Retinal pigment epithelial cell (primary cell): ENCODE measurements around the gene SLC35A4.
"Not testable (repeated sequence)": the region's sequence is repeated elsewhere in the genome, so short reads cannot be mapped to it uniquely, and the experiment has no call there.

Experiments
- DNase-seq: peaks from one replicate; pipeline ENCODE4 v3.0.0-alpha.2; 2010; ENCODE audit warnings: low read depth
- H3K4me3 ChIP-seq: 2 replicates; pipeline ENCODE4 v1.5.1; 2011; ENCODE audit warnings: mild to moderate bottlenecking, low read length, control low read depth, moderate library complexity
- TF ChIP-seq, protein P1 (sequence below): conservative IDR thresholded peaks from 2 replicates; pipeline ENCODE4 v1.5.1; 2011; ENCODE audit warnings: low read depth, low read length, control low read depth, inconsistent platforms

SLC35A4 gene

GRCh38 chr5:140600096-140600495 is 35.5 kb downstream of the SLC35A4 start:
- no peak for DNase-seq
- TF ChIP-seq, protein P1, sequence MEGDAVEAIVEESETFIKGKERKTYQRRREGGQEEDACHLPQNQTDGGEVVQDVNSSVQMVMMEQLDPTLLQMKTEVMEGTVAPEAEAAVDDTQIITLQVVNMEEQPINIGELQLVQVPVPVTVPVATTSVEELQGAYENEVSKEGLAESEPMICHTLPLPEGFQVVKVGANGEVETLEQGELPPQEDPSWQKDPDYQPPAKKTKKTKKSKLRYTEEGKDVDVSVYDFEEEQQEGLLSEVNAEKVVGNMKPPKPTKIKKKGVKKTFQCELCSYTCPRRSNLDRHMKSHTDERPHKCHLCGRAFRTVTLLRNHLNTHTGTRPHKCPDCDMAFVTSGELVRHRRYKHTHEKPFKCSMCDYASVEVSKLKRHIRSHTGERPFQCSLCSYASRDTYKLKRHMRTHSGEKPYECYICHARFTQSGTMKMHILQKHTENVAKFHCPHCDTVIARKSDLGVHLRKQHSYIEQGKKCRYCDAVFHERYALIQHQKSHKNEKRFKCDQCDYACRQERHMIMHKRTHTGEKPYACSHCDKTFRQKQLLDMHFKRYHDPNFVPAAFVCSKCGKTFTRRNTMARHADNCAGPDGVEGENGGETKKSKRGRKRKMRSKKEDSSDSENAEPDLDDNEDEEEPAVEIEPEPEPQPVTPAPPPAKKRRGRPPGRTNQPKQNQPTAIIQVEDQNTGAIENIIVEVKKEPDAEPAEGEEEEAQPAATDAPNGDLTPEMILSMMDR, result no peak
- H3K4me3 ChIP-seq, result no peak overlapping the region

DNA sequence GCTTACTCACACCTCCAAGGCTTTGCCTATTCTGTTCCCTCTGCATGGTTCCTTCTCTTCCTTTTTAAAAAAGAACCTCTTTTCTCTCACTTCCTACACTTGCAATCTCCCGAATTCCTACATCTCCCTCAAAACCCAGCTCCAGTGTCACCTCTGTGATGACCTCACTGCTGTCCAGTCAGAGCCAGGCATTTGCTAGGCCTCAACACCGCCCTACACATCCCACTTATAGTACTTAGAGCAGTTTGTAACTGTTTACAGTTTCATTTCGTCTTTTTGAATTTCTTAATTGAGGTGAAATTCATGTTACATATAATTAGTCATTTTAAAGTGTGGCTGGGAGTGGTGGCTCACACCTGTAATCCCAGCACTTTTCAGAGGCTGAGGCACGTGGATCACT is 37.5 kb downstream of the SLC35A4 start:
- TF ChIP-seq, protein P1, result no peak
- no peak overlapping the region for H3K4me3 ChIP-seq
- DNase-seq, result no peak

- not testable (repeated sequence) for DNase-seq
These were observed 38.7 kb downstream of the SLC35A4 start for GRCh38 chr5:140603446-140603698.

DNA sequence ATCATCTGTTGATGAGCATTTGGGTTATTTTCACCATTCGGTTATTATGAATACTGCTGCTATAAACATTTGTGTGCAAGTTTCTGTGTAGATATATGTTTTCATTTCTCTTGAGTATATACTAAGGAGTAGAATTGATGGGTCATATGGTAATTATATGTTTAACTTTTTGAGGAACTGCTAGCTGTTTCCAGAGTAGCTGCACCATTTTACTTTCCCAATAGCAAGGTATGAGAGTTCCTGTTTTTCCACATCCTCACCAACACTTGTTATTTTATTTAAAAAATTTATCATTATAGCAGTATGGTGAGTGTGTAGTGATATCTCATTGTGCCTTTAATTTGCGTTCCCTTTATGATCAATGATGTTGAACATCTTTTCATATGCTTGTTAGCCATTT is 39.1 kb downstream of the SLC35A4 start:
- TF ChIP-seq, protein P1, result no peak
- no peak for DNase-seq
- no peak overlapping the region for H3K4me3 ChIP-seq

More at GRCh38 chr5:140603446-140603698, 38.7 kb downstream of the SLC35A4 start:
- not testable (repeated sequence) for H3K4me3 ChIP-seq

DNA sequence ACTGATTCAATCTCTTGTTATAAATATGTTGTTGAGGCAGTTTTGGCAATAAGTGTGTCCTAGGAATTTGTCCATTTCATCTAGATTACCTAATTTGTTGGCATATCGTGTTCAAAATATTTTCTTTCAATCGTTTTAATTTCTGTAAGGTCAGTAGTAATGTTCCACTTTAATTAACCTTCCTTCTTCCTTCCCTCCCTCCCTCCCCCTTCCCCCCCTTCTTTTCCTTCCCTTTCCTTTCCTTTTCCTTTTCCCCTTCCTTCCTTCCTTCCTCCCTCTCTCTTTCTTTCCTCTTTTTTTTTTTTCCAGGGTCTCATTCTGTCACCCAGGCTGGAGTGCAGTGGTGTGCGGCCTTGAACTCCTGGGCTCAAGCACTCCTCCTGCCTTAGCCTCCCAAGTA is 41.3 kb downstream of the SLC35A4 start:
- DNase-seq, result no peak
- no peak overlapping the region for H3K4me3 ChIP-seq
- TF ChIP-seq, protein P1, result no peak

DNA sequence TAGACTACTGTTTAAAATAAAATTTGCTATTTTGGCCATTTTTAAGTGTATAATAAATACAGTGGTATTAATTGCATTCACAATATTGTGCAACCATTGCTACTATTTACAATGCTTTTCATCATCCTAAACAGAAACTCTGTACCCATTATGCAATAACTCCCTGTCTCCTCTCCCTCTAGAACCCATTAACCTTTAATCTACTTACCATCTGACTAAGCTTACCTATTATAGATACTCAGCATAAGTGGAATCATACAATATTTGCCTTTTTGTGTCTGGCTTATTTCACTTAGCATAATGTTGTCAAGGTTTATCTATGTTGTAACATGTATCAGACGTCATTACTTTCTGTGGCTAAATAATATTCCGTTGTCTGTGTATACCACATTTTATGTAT is 42.4 kb downstream of the SLC35A4 start:
- TF ChIP-seq, protein P1, result no peak
- DNase-seq, result no peak
- no peak overlapping the region for H3K4me3 ChIP-seq

DNA sequence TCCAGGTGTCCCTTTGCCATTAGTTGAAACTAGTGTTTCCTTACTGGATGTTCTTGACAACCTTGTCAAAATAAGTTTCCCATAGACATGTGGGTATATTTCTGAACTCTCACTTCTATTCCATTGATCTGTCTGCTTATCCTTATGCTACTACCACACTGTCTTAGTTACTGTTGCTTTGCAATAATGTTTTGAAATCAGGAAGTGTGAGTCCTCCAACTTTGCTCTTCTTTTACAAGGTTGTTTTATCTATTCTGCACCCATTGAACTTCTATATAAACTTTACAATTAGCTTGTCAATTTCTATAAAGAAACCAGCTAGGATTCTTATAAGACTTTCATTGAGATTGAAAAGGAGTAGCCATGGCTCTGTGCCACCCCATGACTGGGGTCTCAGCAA is 44.1 kb downstream of the SLC35A4 start:
- H3K4me3 ChIP-seq, result no peak overlapping the region
- TF ChIP-seq, protein P1, result no peak
- no peak for DNase-seq

- DNase-seq, result no peak
- TF ChIP-seq, protein P1, result no peak
These were observed 44.5 kb downstream of the SLC35A4 start for GRCh38 chr5:140609126-140609525.

More at GRCh38 chr5:140609126-140609525, 44.5 kb downstream of the SLC35A4 start:
- no peak overlapping the region for H3K4me3 ChIP-seq
